Measurements from ENCODE around the gene IGFALS.

IGFALS gene

GRCh38 chr16:1763521-1764511 lies 29.7 kb downstream of the IGFALS start:
- no peak for DNase-seq

DNA sequence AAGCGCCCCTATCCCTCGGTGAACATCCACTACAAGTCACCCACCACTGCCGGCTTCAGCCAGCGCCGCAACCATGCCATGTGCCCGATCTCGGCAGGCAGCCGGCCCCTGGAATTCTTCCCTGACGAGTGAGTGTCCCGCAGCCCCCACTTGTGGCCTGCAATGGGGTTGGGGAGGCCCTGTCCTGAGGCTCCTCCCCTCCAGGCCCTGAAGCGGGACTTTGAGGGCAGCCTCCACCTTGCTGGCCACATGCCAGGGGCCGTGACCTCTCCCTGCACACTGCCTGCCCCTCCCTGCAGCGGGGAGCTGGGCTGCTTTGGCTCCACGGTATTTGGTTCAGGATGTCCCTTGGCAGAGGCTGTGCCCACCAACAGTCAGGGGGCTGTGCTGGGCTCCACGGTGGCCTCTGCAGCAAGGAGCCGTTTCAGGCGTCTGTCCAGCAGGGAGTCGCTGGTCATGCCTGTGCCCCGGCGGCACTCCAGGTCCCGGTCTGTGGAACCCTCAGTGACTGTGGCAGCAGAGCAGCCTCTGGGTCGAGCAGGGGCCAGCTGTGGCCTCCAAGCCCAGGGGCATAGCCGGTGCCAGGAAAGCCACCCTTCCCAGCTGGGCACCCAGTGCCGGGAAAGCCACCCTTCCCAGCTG lies 30.5 kb downstream of the IGFALS start:
- DNase-seq, result no peak

DNA sequence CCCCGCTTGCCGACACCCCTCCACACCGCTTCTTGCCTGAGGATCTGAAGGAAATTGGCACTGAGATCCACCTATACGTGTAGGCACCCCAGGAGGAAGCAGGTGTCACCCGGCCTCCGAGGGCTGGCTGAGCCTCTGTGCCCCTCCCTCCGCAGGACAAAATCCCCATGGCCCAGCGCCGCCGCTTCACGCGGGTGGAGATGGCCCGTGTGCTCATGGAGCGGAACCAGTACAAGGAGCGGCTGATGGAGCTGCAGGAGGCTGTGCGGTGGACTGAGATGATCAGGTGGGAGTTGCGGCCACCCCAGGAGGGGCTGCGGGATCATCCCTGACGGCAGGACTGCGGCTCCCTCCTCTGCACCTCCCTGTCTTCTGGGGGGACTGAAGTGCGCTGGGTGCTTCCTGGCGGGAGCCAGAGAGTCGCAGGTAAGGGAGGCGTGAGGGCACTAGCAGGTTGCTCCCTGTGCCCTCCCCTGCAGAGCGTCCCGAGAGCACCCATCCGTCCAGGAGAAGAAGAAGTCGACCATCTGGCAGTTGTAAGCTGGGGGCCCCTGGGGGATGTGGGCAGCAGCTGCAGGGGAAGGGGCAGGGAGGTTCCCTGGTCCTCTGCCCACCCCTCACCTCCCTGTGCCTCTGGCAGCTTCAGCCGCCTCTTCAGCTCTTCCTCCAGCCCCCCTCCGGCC lies 31.2 kb downstream of the IGFALS start:
- DNase-seq, result no peak

DNA sequence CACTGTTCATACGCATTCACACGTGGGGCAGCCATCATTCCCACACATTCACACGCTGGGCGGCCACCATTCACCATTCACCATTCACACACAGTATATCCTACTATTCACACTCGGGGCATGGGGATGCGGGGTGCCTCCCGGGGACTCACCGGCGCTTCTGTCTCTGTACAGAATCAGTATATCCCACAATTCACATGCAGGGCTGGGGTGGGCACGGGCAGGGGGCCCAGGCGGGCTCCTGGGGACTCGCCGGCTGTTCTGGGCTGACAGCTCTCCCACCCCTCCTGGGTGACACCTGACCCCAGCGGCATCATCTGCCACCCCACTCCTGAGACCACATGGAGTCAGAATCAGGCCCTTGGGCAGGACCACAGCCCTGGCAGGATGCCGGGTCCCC lies 31.8 kb downstream of the IGFALS start:
- DNase-seq, result no peak

DNA sequence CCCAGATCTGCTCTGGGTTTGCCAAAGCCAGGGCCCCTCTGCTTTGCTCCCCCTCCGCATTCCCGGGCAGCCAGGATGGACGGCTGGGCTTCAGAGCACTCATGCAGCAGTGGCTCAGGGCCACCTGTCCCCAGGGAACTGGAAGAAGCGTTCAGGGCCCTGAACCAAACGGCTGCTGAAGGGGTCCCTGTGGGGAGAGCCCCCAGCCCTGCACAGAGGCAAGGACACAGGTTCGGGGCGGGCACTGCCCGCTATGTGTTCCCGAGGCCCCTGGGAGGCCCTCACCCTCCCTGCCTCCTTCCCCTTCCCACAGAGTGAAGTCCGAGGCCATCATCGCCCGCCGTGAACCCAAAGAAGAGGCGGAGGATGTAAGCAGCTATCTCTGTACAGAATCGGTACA lies 32.6 kb downstream of the IGFALS start:
- DNase-seq, result no peak

GRCh38 chr16:1759511-1759910 lies 34.0 kb downstream of the IGFALS start:
- no peak for DNase-seq

GRCh38 chr16:1758923-1759322 lies 34.6 kb downstream of the IGFALS start:
- DNase-seq, result no peak

DNA sequence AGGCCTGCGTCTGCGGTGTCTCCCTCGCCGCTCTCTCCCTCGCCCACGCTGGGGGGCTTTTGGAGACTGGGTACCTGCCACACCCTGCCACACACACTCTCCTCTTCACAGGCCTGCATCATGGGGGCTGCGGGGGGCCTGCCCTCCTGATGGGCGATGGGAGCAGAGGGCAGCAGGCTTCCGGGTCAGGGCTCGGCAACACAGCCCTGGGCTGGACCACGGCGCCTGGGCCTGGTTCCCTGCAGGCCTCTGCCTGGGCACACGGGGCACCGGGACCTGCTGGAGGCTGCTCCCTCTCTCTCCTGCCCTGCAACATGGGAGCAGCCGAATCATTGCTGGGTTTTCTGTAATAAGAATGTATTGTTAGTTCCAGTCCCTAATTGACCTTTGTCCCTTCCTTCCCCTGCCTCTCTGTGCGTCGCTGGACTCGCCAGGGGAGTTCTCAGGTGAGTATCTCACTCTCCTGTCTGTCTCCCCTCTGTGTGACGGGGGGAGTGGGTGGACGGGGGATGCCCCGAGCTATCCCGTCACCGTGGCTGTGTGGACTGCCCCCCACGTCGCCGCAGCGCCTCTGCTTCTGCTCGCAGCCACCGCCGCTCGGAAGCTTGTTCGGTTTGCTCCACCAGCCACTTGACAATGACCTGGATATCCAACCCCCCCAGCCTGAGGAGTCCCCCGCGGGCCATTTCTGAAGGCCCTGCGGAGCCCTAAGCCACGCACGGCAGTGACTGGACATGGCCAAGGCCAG lies 35.6 kb downstream of the IGFALS start:
- DNase-seq, result no peak

- no peak for DNase-seq
Observed at GRCh38 chr16:1754204-1754603, 39.3 kb downstream of the IGFALS start.

- DNase-seq, result no peak
Observed at GRCh38 chr16:1752853-1753252, 40.7 kb downstream of the IGFALS start.

GRCh38 chr16:1751946-1752345 lies 41.6 kb downstream of the IGFALS start:
- DNase-seq, result no peak

- DNase-seq, result no peak
Observed at GRCh38 chr16:1749152-1750117, 44.1 kb downstream of the IGFALS start.

- no peak for DNase-seq
Observed at GRCh38 chr16:1747934-1748333, 45.6 kb downstream of the IGFALS start.

DNA sequence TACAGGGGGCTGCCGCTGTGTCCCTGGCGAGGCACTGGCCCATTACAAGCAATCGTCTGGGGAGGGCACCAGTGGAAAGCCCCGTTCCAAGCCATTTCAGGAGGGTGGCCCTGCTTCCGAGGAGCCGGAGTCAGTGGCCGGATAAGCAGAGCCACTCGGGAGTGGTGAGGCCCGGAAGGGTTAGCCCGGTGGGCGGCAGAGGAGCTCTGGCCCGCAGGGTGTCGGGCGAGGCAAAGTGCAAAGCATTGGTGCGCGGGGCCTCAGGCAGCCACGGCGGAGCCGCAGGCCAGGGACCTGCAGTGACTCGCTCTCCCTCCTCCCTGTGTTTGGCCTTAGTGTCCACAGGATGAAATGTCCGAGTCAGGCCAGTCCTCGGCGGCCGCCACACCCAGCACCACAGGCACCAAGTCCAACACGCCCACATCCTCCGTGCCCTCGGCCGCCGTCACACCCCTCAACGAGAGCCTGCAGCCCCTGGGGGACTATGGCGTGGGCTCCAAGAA lies 46.8 kb downstream of the IGFALS start:
- DNase-seq, result no peak

GRCh38 chr16:1745900-1746692 lies 47.4 kb downstream of the IGFALS start:
- no peak for DNase-seq

DNA sequence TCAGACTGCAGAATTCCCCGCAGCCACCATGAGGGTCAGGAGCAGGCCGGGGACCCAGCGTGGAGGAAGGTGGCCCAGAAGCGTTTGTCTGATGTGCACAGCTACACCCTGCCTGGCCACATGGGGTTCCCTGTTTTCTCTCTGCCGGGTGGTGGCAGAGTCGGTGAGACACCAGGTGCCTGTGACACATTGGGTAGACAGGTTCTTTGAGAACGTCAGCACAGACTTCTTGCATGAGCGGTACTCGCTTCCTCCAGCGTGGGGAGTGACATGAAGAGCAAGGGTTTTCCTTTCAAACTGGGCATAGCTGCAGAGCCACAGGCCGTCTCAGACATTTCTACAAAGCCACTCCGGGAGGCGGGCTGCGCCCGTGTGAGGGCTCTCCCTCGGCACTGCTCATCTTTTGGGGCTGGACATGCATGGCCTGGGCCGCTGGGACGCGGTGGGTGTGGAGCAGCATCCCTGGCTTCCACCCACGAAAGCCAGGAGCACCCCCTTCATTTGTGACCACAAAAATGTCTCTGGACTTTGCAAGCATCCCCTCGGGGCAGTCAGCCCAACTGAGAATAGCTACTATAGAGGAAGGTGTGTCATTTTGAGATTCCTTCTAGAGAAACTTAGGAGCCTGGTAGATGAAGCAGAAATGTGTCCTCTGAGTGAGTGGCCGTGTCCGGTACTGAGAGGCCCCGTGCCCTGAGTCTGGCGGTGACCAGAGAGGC lies 48.2 kb downstream of the IGFALS start:
- no peak for DNase-seq

DNA sequence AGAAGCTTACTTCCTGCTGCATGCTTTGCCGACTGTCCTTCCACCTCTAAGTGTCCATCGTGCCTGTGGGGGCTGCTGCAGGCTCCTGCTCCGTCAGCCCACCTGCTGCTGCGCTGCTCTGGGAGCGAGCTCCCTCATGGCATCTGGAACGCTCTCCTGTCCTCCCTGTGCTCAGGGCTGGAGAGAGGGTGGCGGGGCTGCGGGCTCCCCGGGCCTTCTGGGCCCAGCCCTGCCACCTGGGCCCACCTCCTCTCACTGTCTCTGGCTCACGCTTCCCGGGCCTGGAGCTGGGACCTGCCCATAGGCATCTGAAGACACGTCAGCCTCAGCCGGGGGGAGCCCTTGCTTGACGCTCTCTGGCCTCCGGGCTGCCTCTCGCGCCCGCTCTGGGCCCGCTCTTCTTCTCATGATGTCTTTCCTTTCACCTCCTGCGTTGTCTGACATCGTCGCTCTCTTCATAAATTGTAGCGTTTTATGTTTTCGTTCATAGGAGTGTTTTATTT lies 49.1 kb downstream of the IGFALS start:
- no peak for DNase-seq

- DNase-seq, result no peak
Observed at GRCh38 chr16:1743376-1744337, 49.8 kb downstream of the IGFALS start.
